Muscle layer of colon (tissue), 2 donors: Measurements from ENCODE around the gene TOMM34.

ENCODE experiments used
- H3K27ac ChIP-seq: one replicate; pipeline ENCODE4 v1.7.0; 2013; ENCODE audit warnings: low read depth, mild to moderate bottlenecking, low read length, moderate library complexity
- H3K27me3 ChIP-seq, 2 donors: one replicate each; pipeline ENCODE4 v1.7.0; 2013; ENCODE audit warnings: low read length in 2 of 2, mild to moderate bottlenecking in 2 of 2; ENCODE audit not compliant: insufficient read depth in 2 of 2, control insufficient read depth in 1 of 2
- H3K36me3 ChIP-seq: one replicate; pipeline ENCODE4 v1.7.0; 2013; ENCODE audit warnings: mild to moderate bottlenecking, low read length; ENCODE audit not compliant: insufficient read depth
- H3K4me1 ChIP-seq: one replicate; pipeline ENCODE4 v1.7.0; 2013; ENCODE audit warnings: mild to moderate bottlenecking, low read length; ENCODE audit not compliant: insufficient read depth
- H3K4me3 ChIP-seq, 2 donors: one replicate each; pipeline ENCODE4 v1.7.0; 2013; ENCODE audit warnings: low read length in 2 of 2, low read depth in 1 of 2, mild to moderate bottlenecking in 1 of 2, moderate library complexity in 1 of 2
- H3K9ac ChIP-seq: one replicate; pipeline ENCODE4 v1.7.0; 2013; ENCODE audit warnings: low read length
- H3K9me3 ChIP-seq: one replicate; pipeline ENCODE4 v1.7.0; 2013; ENCODE audit warnings: mild to moderate bottlenecking, low read length
- donor health status: abdominal sarcoma.
- donor health status: Adenocarcinoma of cecum.

Gene TOMM34

DNA sequence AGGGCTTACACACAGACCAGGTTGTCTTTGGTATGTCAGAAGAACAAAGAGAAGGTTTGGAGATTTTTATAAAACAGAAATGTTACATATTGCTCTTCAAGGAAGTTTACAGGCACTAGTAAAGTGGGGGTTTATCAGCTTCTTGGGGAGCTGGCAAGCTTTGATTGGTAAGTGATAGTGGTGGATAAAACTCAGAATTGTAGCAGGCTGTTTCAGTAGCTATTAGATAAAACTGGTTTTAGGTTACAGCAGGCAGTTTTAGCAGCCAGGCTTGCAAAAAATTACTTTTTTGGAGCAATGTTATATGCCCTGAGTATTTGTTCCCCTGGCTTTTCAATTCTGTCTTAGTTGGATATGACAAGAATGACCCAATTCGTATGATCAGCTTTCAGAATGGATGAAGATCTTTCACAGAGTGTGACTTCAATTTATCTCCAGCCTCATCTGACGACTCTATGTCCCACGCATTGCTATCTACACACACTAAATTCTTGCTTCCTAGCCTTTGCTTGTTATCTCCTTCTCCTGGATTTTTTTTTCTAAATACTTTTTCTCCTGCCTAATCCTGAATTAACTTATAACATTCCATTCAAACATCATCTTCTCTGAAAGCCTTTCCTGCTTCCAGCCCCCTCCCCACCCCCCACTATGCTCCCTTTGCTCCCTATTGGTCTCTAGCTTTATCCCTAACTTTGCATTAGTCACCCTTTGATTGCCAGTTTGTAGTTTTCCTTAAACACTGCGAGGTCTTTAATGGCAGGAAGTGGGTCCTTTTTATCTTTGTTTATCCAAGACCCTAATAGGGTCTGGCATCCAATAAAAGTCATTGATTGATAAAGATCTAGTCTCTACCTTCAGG, 1.0 kb upstream of the TOMM34 start:
- Histone ChIP-seq H3K9me3 (no peaks in the 10 kb centered on the region), H3K36me3 (peaks cover 2% of the 10 kb centered on the region), H3K9ac (no peak overlapping the region), H3K27ac (no peak overlapping the region), H3K4me3 (peak overlapping the region in 1 of 2 donors; percentile 59), H3K4me1 (peaks cover 9% of the 10 kb centered on the region), H3K27me3 (no peaks in the 10 kb centered on the region)

- Histone ChIP-seq H3K36me3 (peaks cover 17% of the 10 kb centered on the region), H3K4me3 (peak overlapping the region; percentile 59 to 71), H3K27me3 (no peaks in the 10 kb centered on the region), H3K9me3 (no peaks in the 10 kb centered on the region), H3K4me1 (peaks cover 9% of the 10 kb centered on the region), H3K9ac (peak overlapping the region; percentile 50), H3K27ac (peak overlapping the region; percentile 85)
These were observed 527 bp downstream of the TOMM34 start for GRCh38 chr20:44959638-44960102.

- H3K9ac ChIP-seq, result peak overlapping the region; percentile 50
- H3K27ac ChIP-seq, result no peak overlapping the region
- H3K36me3 ChIP-seq, result peaks cover 22% of the 10 kb centered on the region
These were observed 1.0 kb downstream of the TOMM34 start for GRCh38 chr20:44959082-44959637.

GRCh38 chr20:44958276-44958675, 1.9 kb downstream of the TOMM34 start:
- Histone ChIP-seq H3K9ac (no peak overlapping the region), H3K27ac (no peak overlapping the region), H3K27me3 (no peaks in the 10 kb centered on the region), H3K9me3 (no peaks in the 10 kb centered on the region), H3K4me1 (peaks cover 9% of the 10 kb centered on the region), H3K4me3 (no peak overlapping the region), H3K36me3 (peaks cover 31% of the 10 kb centered on the region)

More at GRCh38 chr20:44959082-44959637, 1.0 kb downstream of the TOMM34 start:
- Histone ChIP-seq H3K4me3 (peak overlapping the region; percentile 59 to 71), H3K9me3 (no peaks in the 10 kb centered on the region), H3K27me3 (no peaks in the 10 kb centered on the region), H3K4me1 (peaks cover 9% of the 10 kb centered on the region)

DNA sequence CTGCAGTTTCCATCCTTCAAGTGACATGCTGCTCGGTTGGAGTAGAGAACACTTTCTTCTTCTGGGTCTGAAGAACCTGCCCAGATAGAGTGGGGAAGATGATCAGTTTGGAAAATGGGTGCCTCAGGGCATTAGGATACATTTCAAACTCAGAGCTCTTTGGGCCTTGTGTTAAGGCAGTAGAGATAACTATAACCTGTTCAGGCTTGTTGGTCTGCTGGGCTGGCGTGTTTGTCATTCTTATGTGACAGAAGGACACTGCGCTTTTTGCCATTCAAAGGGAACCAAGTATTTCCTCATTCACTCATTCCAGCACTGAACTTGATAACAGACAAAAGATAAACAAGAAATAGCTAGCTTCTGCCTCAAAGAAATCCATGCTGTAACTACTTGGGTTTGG, 3.8 kb downstream of the TOMM34 start:
- Histone ChIP-seq H3K4me3 (no peak overlapping the region), H3K4me1 (peaks cover 9% of the 10 kb centered on the region), H3K9ac (no peak overlapping the region), H3K27me3 (no peaks in the 10 kb centered on the region), H3K9me3 (no peaks in the 10 kb centered on the region), H3K27ac (no peak overlapping the region), H3K36me3 (peaks cover 39% of the 10 kb centered on the region)

GRCh38 chr20:44955270-44955669, 4.9 kb downstream of the TOMM34 start:
- no peak overlapping the region for H3K4me3 ChIP-seq
- no peak overlapping the region for H3K27ac ChIP-seq
- no peak overlapping the region for H3K9ac ChIP-seq
- no peaks in the 10 kb centered on the region for H3K9me3 ChIP-seq
- H3K27me3 ChIP-seq, result no peaks in the 10 kb centered on the region
- H3K36me3 ChIP-seq, result peaks cover 51% of the 10 kb centered on the region
- H3K4me1 ChIP-seq, result peaks cover 9% of the 10 kb centered on the region

GRCh38 chr20:44954211-44954610, 6.0 kb downstream of the TOMM34 start:
- Histone ChIP-seq H3K9me3 (no peaks in the 10 kb centered on the region), H3K4me1 (peaks cover 6% of the 10 kb centered on the region), H3K9ac (no peak overlapping the region), H3K36me3 (peaks cover 58% of the 10 kb centered on the region), H3K27ac (no peak overlapping the region), H3K4me3 (no peak overlapping the region), H3K27me3 (no peaks in the 10 kb centered on the region)

GRCh38 chr20:44952731-44953130, 7.5 kb downstream of the TOMM34 start:
- no peak overlapping the region for H3K4me3 ChIP-seq
- peaks cover 70% of the 10 kb centered on the region for H3K36me3 ChIP-seq

DNA sequence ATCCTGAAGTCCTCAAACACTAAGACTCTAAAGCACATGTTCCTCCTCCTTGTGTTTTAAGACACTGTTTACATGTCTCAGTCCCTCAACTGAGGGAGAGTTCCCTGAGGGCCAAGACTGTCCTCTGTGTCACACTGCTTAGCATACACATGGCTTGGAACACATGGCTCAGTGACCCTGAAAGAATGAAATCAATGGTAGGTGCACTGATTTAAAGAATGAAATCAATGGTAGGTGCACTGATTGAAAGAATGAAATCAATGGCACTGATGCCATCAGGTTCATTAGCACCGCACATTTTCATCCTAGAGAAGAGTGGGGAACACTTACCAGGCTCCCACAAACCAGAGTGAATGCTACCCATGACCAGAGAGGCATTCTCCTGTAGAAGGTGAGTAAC, 9.8 kb downstream of the TOMM34 start:
- H3K27ac ChIP-seq, result no peak overlapping the region

More at GRCh38 chr20:44952731-44953130, 7.5 kb downstream of the TOMM34 start:
- Histone ChIP-seq H3K9me3 (no peaks in the 10 kb centered on the region), H3K9ac (no peak overlapping the region), H3K4me1 (no peaks in the 10 kb centered on the region), H3K27ac (no peak overlapping the region), H3K27me3 (no peaks in the 10 kb centered on the region)

DNA sequence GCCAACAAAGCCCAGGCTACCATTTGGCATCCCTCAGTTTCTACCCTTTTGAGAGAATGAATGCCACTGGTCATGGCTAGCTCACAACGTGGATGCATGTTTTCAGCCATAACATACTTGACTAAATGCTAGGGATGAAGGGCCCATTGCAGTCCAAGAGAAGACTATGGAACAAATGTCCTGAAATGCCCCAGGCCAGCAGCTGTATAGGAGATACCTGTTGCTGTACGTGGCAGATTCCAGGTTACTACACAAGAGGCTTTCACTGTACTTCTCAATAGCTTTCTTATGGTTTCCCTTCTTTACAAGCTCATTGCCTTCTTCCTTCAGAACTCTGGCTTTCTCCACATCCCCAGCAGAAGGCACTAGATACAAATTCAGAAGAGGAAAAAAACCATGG, 11.7 kb downstream of the TOMM34 start:
- Histone ChIP-seq H3K27ac (no peak overlapping the region), H3K4me3 (no peak overlapping the region), H3K9ac (no peak overlapping the region), H3K9me3 (no peaks in the 10 kb centered on the region), H3K4me1 (no peaks in the 10 kb centered on the region), H3K27me3 (no peaks in the 10 kb centered on the region), H3K36me3 (peaks cover 64% of the 10 kb centered on the region)

More for the DNA sequence above, 9.8 kb downstream of the TOMM34 start:
- H3K9ac ChIP-seq, result no peak overlapping the region
- no peaks in the 10 kb centered on the region for H3K9me3 ChIP-seq
- no peaks in the 10 kb centered on the region for H3K4me1 ChIP-seq
- peaks cover 68% of the 10 kb centered on the region for H3K36me3 ChIP-seq
- H3K27me3 ChIP-seq, result no peaks in the 10 kb centered on the region
- H3K4me3 ChIP-seq, result no peak overlapping the region

DNA sequence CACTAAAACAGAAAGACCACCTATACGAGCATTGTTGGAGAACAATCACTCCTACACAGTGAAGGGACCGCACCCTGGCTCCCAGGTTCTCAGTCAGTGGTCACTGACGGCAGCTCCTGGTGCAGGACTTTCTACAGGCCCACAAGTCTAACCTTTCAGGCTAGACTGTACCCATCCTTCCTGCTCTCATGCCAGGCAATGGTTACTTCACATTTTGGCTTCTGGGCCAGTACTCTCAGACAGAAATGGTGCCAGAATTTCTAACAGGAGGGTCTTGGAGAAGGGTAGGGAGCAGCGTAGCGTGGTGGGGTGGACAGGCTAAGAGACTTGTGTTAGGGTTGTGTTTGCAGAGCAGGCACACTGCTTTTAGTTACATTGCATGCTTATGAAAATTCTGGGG, 12.1 kb downstream of the TOMM34 start:
- Histone ChIP-seq H3K9ac (no peak overlapping the region), H3K27me3 (no peaks in the 10 kb centered on the region), H3K36me3 (peaks cover 65% of the 10 kb centered on the region), H3K4me3 (no peak overlapping the region), H3K9me3 (no peaks in the 10 kb centered on the region), H3K4me1 (no peaks in the 10 kb centered on the region), H3K27ac (no peak overlapping the region)
